ENCODE measurements around the gene CA5B. TPM values are rescaled to one million over a fixed set of nuclear protein-coding genes. Genes with fewer than 3 reads are reported as not detected.

Gene CA5B
- total RNA-seq, 1 donor from 2014 or later, result 4.2 TPM

- H3K27me3 ChIP-seq (ENCODE audit: control insufficient read depth in 3 of 3, insufficient read depth in 3 of 3, low read length in 3 of 3), result no peaks in the 10 kb centered on the region
- no peak overlapping the region for H3K27ac ChIP-seq (ENCODE audit: low read depth, low read length)
- H3K4me1 ChIP-seq (ENCODE audit: control insufficient read depth in 3 of 3, insufficient read depth in 3 of 3, low read length in 3 of 3), result no peaks in the 10 kb centered on the region
- H3K9ac ChIP-seq (ENCODE audit: low read depth in 1 of 3, low read length in 3 of 3), result no peak overlapping the region
- H3K36me3 ChIP-seq (ENCODE audit: control insufficient read depth in 3 of 3, insufficient read depth in 3 of 3, low read length in 3 of 3), result peaks cover 3 to 7% (median 3%) of the 10 kb centered on the region in 3 donors
- H3K9me3 ChIP-seq (ENCODE audit: control insufficient read depth in 3 of 3, low read length in 3 of 3), result no peaks in the 10 kb centered on the region
- H3K4me3 ChIP-seq (ENCODE audit: low read length in 3 of 3), result no peak overlapping the region
These were observed 44.1 kb downstream of the CA5B start for GRCh38 chrX:15781961-15782699.

- Histone ChIP-seq H3K9ac (ENCODE audit: low read depth in 1 of 3, low read length in 3 of 3) (no peak overlapping the region), H3K4me3 (ENCODE audit: low read length in 3 of 3) (no peak overlapping the region), H3K4me1 (ENCODE audit: control insufficient read depth in 3 of 3, insufficient read depth in 3 of 3, low read length in 3 of 3) (peaks cover 0 to 5% (median 0%) of the 10 kb centered on the region in 3 donors), H3K27ac (ENCODE audit: low read depth, low read length) (no peak overlapping the region), H3K27me3 (ENCODE audit: control insufficient read depth in 3 of 3, insufficient read depth in 3 of 3, low read length in 3 of 3) (no peaks in the 10 kb centered on the region), H3K36me3 (ENCODE audit: control insufficient read depth in 3 of 3, insufficient read depth in 3 of 3, low read length in 3 of 3) (peaks cover 0 to 7% (median 3%) of the 10 kb centered on the region in 3 donors), H3K9me3 (ENCODE audit: control insufficient read depth in 3 of 3, low read length in 3 of 3) (no peaks in the 10 kb centered on the region)
These were observed 47.2 kb downstream of the CA5B start for GRCh38 chrX:15785176-15785750.

- Histone ChIP-seq H3K9me3 (ENCODE audit: control insufficient read depth in 3 of 3, low read length in 3 of 3) (no peaks in the 10 kb centered on the region), H3K27me3 (ENCODE audit: control insufficient read depth in 3 of 3, insufficient read depth in 3 of 3, low read length in 3 of 3) (no peaks in the 10 kb centered on the region), H3K9ac (ENCODE audit: low read depth in 1 of 3, low read length in 3 of 3) (no peak overlapping the region), H3K36me3 (ENCODE audit: control insufficient read depth in 3 of 3, insufficient read depth in 3 of 3, low read length in 3 of 3) (peaks cover 0 to 3% (median 0%) of the 10 kb centered on the region in 3 donors), H3K4me3 (ENCODE audit: low read length in 3 of 3) (no peak overlapping the region), H3K4me1 (ENCODE audit: control insufficient read depth in 3 of 3, insufficient read depth in 3 of 3, low read length in 3 of 3) (peaks cover 2 to 12% (median 2%) of the 10 kb centered on the region in 3 donors), H3K27ac (ENCODE audit: low read depth, low read length) (no peak overlapping the region)
These were observed 48.8 kb downstream of the CA5B start for GRCh38 chrX:15786915-15787314.

GRCh38 chrX:15789979-15790768 is 52.1 kb downstream of the CA5B start, which contains the start of gene ZRSR2:
ZRSR2 (plus strand) TSS chrX:15790484; CDS start chrX:15790496, 12 bp downstream.
- Histone ChIP-seq H3K9ac (ENCODE audit: low read depth in 1 of 3, low read length in 3 of 3) (peak within 1 kb of the TSS; percentile 76 to 84 (median 81)), H3K4me1 (ENCODE audit: control insufficient read depth in 3 of 3, insufficient read depth in 3 of 3, low read length in 3 of 3) (peaks cover 2 to 12% (median 2%) of the 10 kb centered on the region in 3 donors), H3K9me3 (ENCODE audit: control insufficient read depth in 3 of 3, low read length in 3 of 3) (no peaks in the 10 kb centered on the region), H3K27ac (ENCODE audit: low read depth, low read length) (peak within 1 kb of the TSS; percentile 64), H3K4me3 (ENCODE audit: low read length in 3 of 3) (peak within 1 kb of the TSS; percentile 88 to 95 (median 88)), H3K36me3 (ENCODE audit: control insufficient read depth in 3 of 3, insufficient read depth in 3 of 3, low read length in 3 of 3) (no peaks in the 10 kb centered on the region), H3K27me3 (ENCODE audit: control insufficient read depth in 3 of 3, insufficient read depth in 3 of 3, low read length in 3 of 3) (no peaks in the 10 kb centered on the region)

GRCh38 chrX:15790769-15791290 is 52.8 kb downstream of the CA5B start:
- no peaks in the 10 kb centered on the region for H3K27me3 ChIP-seq (ENCODE audit: control insufficient read depth in 3 of 3, insufficient read depth in 3 of 3, low read length in 3 of 3)
- peaks cover 2 to 12% (median 2%) of the 10 kb centered on the region in 3 donors for H3K4me1 ChIP-seq (ENCODE audit: control insufficient read depth in 3 of 3, insufficient read depth in 3 of 3, low read length in 3 of 3)
- H3K27ac ChIP-seq (ENCODE audit: low read depth, low read length), result peak overlapping the region; percentile 64
- H3K9ac ChIP-seq (ENCODE audit: low read depth in 1 of 3, low read length in 3 of 3), result peak overlapping the region; percentile 73 to 84 (median 81)
- no peaks in the 10 kb centered on the region for H3K9me3 ChIP-seq (ENCODE audit: control insufficient read depth in 3 of 3, low read length in 3 of 3)
- H3K36me3 ChIP-seq (ENCODE audit: control insufficient read depth in 3 of 3, insufficient read depth in 3 of 3, low read length in 3 of 3), result no peaks in the 10 kb centered on the region
- peak overlapping the region; percentile 88 to 95 (median 88) for H3K4me3 ChIP-seq (ENCODE audit: low read length in 3 of 3)

GRCh38 chrX:15797707-15798106 is 59.6 kb downstream of the CA5B start:
- Histone ChIP-seq H3K27me3 (ENCODE audit: control insufficient read depth in 3 of 3, insufficient read depth in 3 of 3, low read length in 3 of 3) (no peaks in the 10 kb centered on the region), H3K36me3 (ENCODE audit: control insufficient read depth in 3 of 3, insufficient read depth in 3 of 3, low read length in 3 of 3) (peaks cover 0 to 15% (median 0%) of the 10 kb centered on the region in 3 donors)

GRCh38 chrX:15804563-15804962 is 66.5 kb downstream of the CA5B start:
- peaks cover 2 to 22% (median 8%) of the 10 kb centered on the region in 3 donors for H3K36me3 ChIP-seq (ENCODE audit: control insufficient read depth in 3 of 3, insufficient read depth in 3 of 3, low read length in 3 of 3)
- no peak overlapping the region for H3K4me3 ChIP-seq (ENCODE audit: low read length in 3 of 3)
- H3K9ac ChIP-seq (ENCODE audit: low read depth in 1 of 3, low read length in 3 of 3), result no peak overlapping the region
- no peaks in the 10 kb centered on the region for H3K27me3 ChIP-seq (ENCODE audit: control insufficient read depth in 3 of 3, insufficient read depth in 3 of 3, low read length in 3 of 3)
- H3K27ac ChIP-seq (ENCODE audit: low read depth, low read length), result no peak overlapping the region
- no peaks in the 10 kb centered on the region for H3K9me3 ChIP-seq (ENCODE audit: control insufficient read depth in 3 of 3, low read length in 3 of 3)
- no peaks in the 10 kb centered on the region for H3K4me1 ChIP-seq (ENCODE audit: control insufficient read depth in 3 of 3, insufficient read depth in 3 of 3, low read length in 3 of 3)

More at GRCh38 chrX:15797707-15798106, 59.6 kb downstream of the CA5B start:
- H3K9me3 ChIP-seq (ENCODE audit: control insufficient read depth in 3 of 3, low read length in 3 of 3), result no peaks in the 10 kb centered on the region
- H3K4me3 ChIP-seq (ENCODE audit: low read length in 3 of 3), result no peak overlapping the region
- H3K9ac ChIP-seq (ENCODE audit: low read depth in 1 of 3, low read length in 3 of 3), result no peak overlapping the region
- H3K4me1 ChIP-seq (ENCODE audit: control insufficient read depth in 3 of 3, insufficient read depth in 3 of 3, low read length in 3 of 3), result no peaks in the 10 kb centered on the region
- no peak overlapping the region for H3K27ac ChIP-seq (ENCODE audit: low read depth, low read length)

- Histone ChIP-seq H3K4me3 (ENCODE audit: low read length in 3 of 3) (no peak overlapping the region), H3K27ac (ENCODE audit: low read depth, low read length) (no peak overlapping the region), H3K9ac (ENCODE audit: low read depth in 1 of 3, low read length in 3 of 3) (no peak overlapping the region), H3K36me3 (ENCODE audit: control insufficient read depth in 3 of 3, insufficient read depth in 3 of 3, low read length in 3 of 3) (peaks cover 4 to 22% (median 10%) of the 10 kb centered on the region in 3 donors), H3K9me3 (ENCODE audit: control insufficient read depth in 3 of 3, low read length in 3 of 3) (no peaks in the 10 kb centered on the region), H3K27me3 (ENCODE audit: control insufficient read depth in 3 of 3, insufficient read depth in 3 of 3, low read length in 3 of 3) (no peaks in the 10 kb centered on the region), H3K4me1 (ENCODE audit: control insufficient read depth in 3 of 3, insufficient read depth in 3 of 3, low read length in 3 of 3) (no peaks in the 10 kb centered on the region)
These were observed 70.2 kb downstream of the CA5B start for GRCh38 chrX:15808254-15808653.

GRCh38 chrX:15812192-15812938 is 74.3 kb downstream of the CA5B start:
- Histone ChIP-seq H3K27ac (ENCODE audit: low read depth, low read length) (no peak overlapping the region), H3K9me3 (ENCODE audit: control insufficient read depth in 3 of 3, low read length in 3 of 3) (no peaks in the 10 kb centered on the region), H3K4me3 (ENCODE audit: low read length in 3 of 3) (no peak overlapping the region), H3K27me3 (ENCODE audit: control insufficient read depth in 3 of 3, insufficient read depth in 3 of 3, low read length in 3 of 3) (no peaks in the 10 kb centered on the region), H3K36me3 (ENCODE audit: control insufficient read depth in 3 of 3, insufficient read depth in 3 of 3, low read length in 3 of 3) (peaks cover 4 to 35% (median 11%) of the 10 kb centered on the region in 3 donors), H3K9ac (ENCODE audit: low read depth in 1 of 3, low read length in 3 of 3) (no peak overlapping the region), H3K4me1 (ENCODE audit: control insufficient read depth in 3 of 3, insufficient read depth in 3 of 3, low read length in 3 of 3) (no peaks in the 10 kb centered on the region)

All from skeletal muscle tissue (tissue), 4 donors.